HG03139 (cell line): ENCODE data around the gene SLC31A1.
A peak's percentile ranks its signal among the peaks of the same experiment; 100 is the strongest.

ENCODE experiments used
- ATAC-seq: cut with Tn5 transposase; IDR thresholded peaks from one replicate; pipeline ENCODE4 v1.9.1; 2021; ENCODE audit not compliant: unreplicated experiment

The SLC31A1 gene

GRCh38 chr9:113221003-113221799 lies at the start of gene SLC31A1, which contains the start of gene FKBP15:
Gene SLC31A1, plus strand, starts transcription at chr9:113221544. Its CDS starts 34,605 bp downstream, at chr9:113256149.
Gene FKBP15, minus strand, starts transcription at chr9:113221277. Its CDS starts 34 bp downstream, at chr9:113221243.
- peak; percentile 75 for ATAC-seq

- ATAC-seq: no peak
Observed at GRCh38 chr9:113173341-113173740, 48.0 kb upstream of the SLC31A1 start.

- no peak for ATAC-seq
Observed at GRCh38 chr9:113176803-113177202, 44.5 kb upstream of the SLC31A1 start.

- ATAC-seq: no peak
Observed at GRCh38 chr9:113177251-113177650, 44.1 kb upstream of the SLC31A1 start.

- ATAC-seq: no peak
Observed at GRCh38 chr9:113178087-113178486, 43.3 kb upstream of the SLC31A1 start.

GRCh38 chr9:113179839-113180238 lies 41.5 kb upstream of the SLC31A1 start:
- no peak for ATAC-seq

GRCh38 chr9:113181165-113181564 lies 40.2 kb upstream of the SLC31A1 start:
- ATAC-seq: no peak

GRCh38 chr9:113183956-113184488 lies 37.3 kb upstream of the SLC31A1 start:
- no peak for ATAC-seq

- no peak for ATAC-seq
Observed at GRCh38 chr9:113184539-113184938, 36.8 kb upstream of the SLC31A1 start.

GRCh38 chr9:113185271-113185670 lies 36.1 kb upstream of the SLC31A1 start:
- ATAC-seq: no peak

- no peak for ATAC-seq
Observed at GRCh38 chr9:113186137-113186755, 35.1 kb upstream of the SLC31A1 start.

GRCh38 chr9:113187929-113188595 lies 33.3 kb upstream of the SLC31A1 start:
- no peak for ATAC-seq

- no peak for ATAC-seq
Observed at GRCh38 chr9:113192455-113192854, 28.9 kb upstream of the SLC31A1 start.

GRCh38 chr9:113199683-113200329 lies 21.5 kb upstream of the SLC31A1 start:
- no peak for ATAC-seq

- ATAC-seq: no peak
Observed at GRCh38 chr9:113205432-113205831, 15.9 kb upstream of the SLC31A1 start.

GRCh38 chr9:113205861-113206260 lies 15.5 kb upstream of the SLC31A1 start:
- ATAC-seq: no peak

GRCh38 chr9:113210815-113211214 lies 10.5 kb upstream of the SLC31A1 start:
- no peak for ATAC-seq

- no peak for ATAC-seq
Observed at GRCh38 chr9:113215132-113215531, 6.2 kb upstream of the SLC31A1 start.

GRCh38 chr9:113216406-113216805 lies 4.9 kb upstream of the SLC31A1 start:
- no peak for ATAC-seq

- ATAC-seq: peak; percentile 26
Observed at GRCh38 chr9:113219186-113219936, 2.0 kb upstream of the SLC31A1 start.
